Brain pericyte (primary cell): Measurements from ENCODE around the gene VAMP5.
"Not testable (repeated sequence)": the region's sequence is repeated elsewhere in the genome, so short reads cannot be mapped to it uniquely, and the experiment has no call there.

Experiments
- DNase-seq: peaks from one replicate; pipeline ENCODE4 v3.0.0-alpha.2; 2012; ENCODE audit warnings: low read depth, low spot score

The VAMP5 gene

GRCh38 chr2:85600951-85601770, 16.9 kb downstream of the VAMP5 start:
- no peak for DNase-seq

GRCh38 chr2:85601771-85602475, 17.7 kb downstream of the VAMP5 start:
- DNase-seq: no peak

GRCh38 chr2:85602476-85603234, 18.4 kb downstream of the VAMP5 start, which contains the start of gene TMEM150A:
TSS of gene TMEM150A (minus strand) at chr2:85602698. CDS start at chr2:85601948, 750 bp downstream.
- no peak for DNase-seq

GRCh38 chr2:85604133-85604444, 19.9 kb downstream of the VAMP5 start:
- not testable (repeated sequence) for DNase-seq

- no peak for DNase-seq
These were observed 20.5 kb downstream of the VAMP5 start for GRCh38 chr2:85604568-85605339.

GRCh38 chr2:85605406-85606115, 21.3 kb downstream of the VAMP5 start:
- DNase-seq: no peak

- no peak for DNase-seq
These were observed 21.9 kb downstream of the VAMP5 start for GRCh38 chr2:85606116-85606455.

GRCh38 chr2:85607268-85608215, 23.3 kb downstream of the VAMP5 start:
- DNase-seq: no peak

GRCh38 chr2:85611217-85611704, 27.0 kb downstream of the VAMP5 start:
- no peak for DNase-seq

GRCh38 chr2:85611705-85612587, 27.7 kb downstream of the VAMP5 start, which contains the start of gene C2orf68:
TSS of gene C2orf68 (minus strand) at chr2:85612066. CDS start at chr2:85611984, 82 bp downstream.
- DNase-seq: no peak

GRCh38 chr2:85613717-85614515, 29.7 kb downstream of the VAMP5 start:
- DNase-seq: no peak

GRCh38 chr2:85614757-85615156, 30.5 kb downstream of the VAMP5 start:
- not testable (repeated sequence) for DNase-seq

GRCh38 chr2:85615413-85615728, 31.1 kb downstream of the VAMP5 start:
- no peak for DNase-seq

GRCh38 chr2:85617723-85618122, 33.5 kb downstream of the VAMP5 start:
- not testable (repeated sequence) for DNase-seq

- no peak for DNase-seq
These were observed 35.4 kb downstream of the VAMP5 start for GRCh38 chr2:85619617-85620016.

GRCh38 chr2:85621338-85621737, 37.1 kb downstream of the VAMP5 start:
- no peak for DNase-seq

- DNase-seq: no peak
These were observed 39.8 kb downstream of the VAMP5 start for GRCh38 chr2:85623991-85624390.

- no peak for DNase-seq
These were observed 44.4 kb downstream of the VAMP5 start for GRCh38 chr2:85628658-85629057.
